Spleen (tissue), 11 donors: ENCODE results near the gene DPYD. TPM values are rescaled to one million over a fixed set of nuclear protein-coding genes. Genes with fewer than 3 reads are reported as not detected.

ENCODE experiments used
- DNase-seq: peaks from one replicate; pipeline ENCODE4 v3.0.0-alpha.2; 2020
- H3K27ac ChIP-seq, 8 donors: fragments of 200-600 bp; sonication (generic) in 7 of 8; 1 replicate in 4 of 8; 2 replicates in 4 of 8; pipeline versions ENCODE4 v1.5.0 to v1.8.0; 2016 to 2021; ENCODE audit warnings: inconsistent platforms in 4 of 8, mild to moderate bottlenecking in 4 of 8, moderate library complexity in 1 of 8
- H3K27me3 ChIP-seq, 7 donors: fragments of 200-600 bp; sonication (generic) in 6 of 7; replicated peaks in 1 of 7; 1 replicate in 4 of 7; 2 replicates in 3 of 7; pipeline versions ENCODE4 v1.5.0 to v1.8.0; 2016 to 2021; ENCODE audit warnings: inconsistent platforms in 3 of 7, mild to moderate bottlenecking in 1 of 7
- H3K36me3 ChIP-seq, 6 donors: fragments of 200-600 bp; sonication (generic) in 5 of 6; 1 replicate in 4 of 6; 2 replicates in 2 of 6; pipeline versions ENCODE4 v1.5.0 to v1.8.0; 2016 to 2021; ENCODE audit warnings: inconsistent platforms in 2 of 6
- H3K4me1 ChIP-seq, 6 donors: fragments of 200-600 bp; sonication (generic) in 5 of 6; 1 replicate in 3 of 6; 2 replicates in 3 of 6; pipeline versions ENCODE4 v1.5.0 to v1.8.0; 2016 to 2021; ENCODE audit warnings: inconsistent platforms in 3 of 6
- H3K4me3 ChIP-seq, 8 donors: fragments of 200-600 bp; sonication (generic) in 7 of 8; 1 replicate in 4 of 8; 2 replicates in 4 of 8; pipeline versions ENCODE4 v1.5.0 to v1.8.0; 2016 to 2021; ENCODE audit warnings: inconsistent platforms in 4 of 8, mild to moderate bottlenecking in 4 of 8, moderate library complexity in 2 of 8
- H3K9me3 ChIP-seq, 8 donors: fragments of 200-600 bp; sonication (generic) in 7 of 8; 1 replicate in 4 of 8; 2 replicates in 4 of 8; pipeline versions ENCODE4 v1.5.0 to v1.8.0; 2016 to 2021; ENCODE audit warnings: inconsistent platforms in 4 of 8
- POLR2A ChIP-seq, 3 donors: fragments of 450-650 bp; IDR thresholded peaks; one replicate each; pipeline ENCODE4 v1.5.1; 2017; ENCODE audit warnings: antibody characterized with exemption in 3 of 3, mild to moderate bottlenecking in 1 of 3
- POLR2AphosphoS5 ChIP-seq, 3 donors: sonication (generic); formaldehyde crosslinking; IDR thresholded peaks; one replicate each; pipeline ENCODE4 v1.5.1; 2017; ENCODE audit warnings: antibody characterized with exemption in 3 of 3
- WGBS, 5 donors: extraction: QIAGEN DNeasy Blood & Tissue Kit in 3 of 5; methylation state at CpG; one replicate each; pipeline versions ENCODE4 v1.1.5 to v1.1.7; 2013 to 2018; 5-methylcytosine and 5-hydroxymethylcytosine counted together
- intact Hi-C: fragments of 100-400 bp; cut with DNase I; formaldehyde crosslinking; loops from one replicate; pipeline ENCODE4 v1.15.0; 2023; ENCODE audit warnings: low total_unique reads
- polyA plus RNA-seq, 3 donors: library from polyadenylated mRNA; stranded (reverse); fragments of 200-250 nt; gene quantifications; one replicate each; pipeline ENCODE4 v1.2.1, GENCODE V29; 2013
- total RNA-seq, 7 donors: library from RNA; depleted of rRNA in 3 of 7; stranded (reverse); fragments of >200 nt in 3 of 7; fragmentation: NEBNext Ultra II Directional in 4 of 7; extraction: Animal tissue kit (Norgen Biotek cat#: 25700) in 4 of 7; gene quantifications; one replicate each; pipeline versions ENCODE4 v1.1.0 to v1.2.1, GENCODE V29; 2016 to 2021
- TF ChIP-seq, protein P1 (sequence below), 11 experiments: fragments of 200-600 bp in 7 of 11; fragments of 450-650 bp in 4 of 11; sonication (generic) in 4 of 11; IDR thresholded peaks in 8 of 11; conservative IDR thresholded peaks in 3 of 11; 1 replicate in 7 of 11; 2 replicates in 4 of 11; pipeline versions ENCODE4 v1.4.0 to v1.8.0; 2016 to 2021; ENCODE audit warnings: antibody characterized with exemption in 11 of 11, inconsistent platforms in 4 of 11, mild to moderate bottlenecking in 1 of 11
- donor health status: healthy with polysubstance abuse.
- donor health status: DM: no; HTN: no; CAD: no; lungs with moderate emphysema.
- donor health status: DM: no; HTN: no; CAD: no.
- donor health status: Bipolar disorder and iron deficiency.
- donor health status: healthy.
- donor health status: DM: no; HTN: no; CAD: no.
- donor health status: DM: yes; HTN: yes; CAD: no.

The DPYD gene
- total and polyA plus RNA-seq, 10 donors: 7.3 to 114 (median 92.3) TPM

DNA sequence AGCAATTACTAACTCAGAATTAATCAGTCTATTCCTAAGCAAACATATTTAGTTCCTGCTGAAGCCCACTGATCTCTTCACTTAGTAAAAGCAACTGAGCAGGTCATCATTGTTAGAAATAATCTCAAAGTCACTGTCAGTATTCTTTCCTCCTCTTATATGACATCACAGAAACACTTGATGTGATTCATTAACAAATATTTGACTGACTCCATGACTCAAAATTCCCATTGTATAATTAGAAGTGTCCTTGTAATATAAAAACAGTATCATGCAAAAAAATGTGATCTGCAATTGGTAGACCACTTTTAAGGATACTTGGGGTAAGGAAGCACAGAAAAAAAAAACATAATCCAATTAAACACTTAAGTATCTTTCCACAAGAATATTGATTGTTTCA lies 194.4 kb downstream of the DPYD start:
- H3K27ac ChIP-seq: no peak overlapping the region
- DNase-seq: no peak
- no peak overlapping the region for H3K4me3 ChIP-seq
- peaks cover 0 to 5% (median 0%) of the 10 kb centered on the region in 8 donors for H3K9me3 ChIP-seq
- H3K36me3 ChIP-seq: peaks cover 0 to 2% (median 0%) of the 10 kb centered on the region in 6 donors
- no peaks in the 10 kb centered on the region for H3K27me3 ChIP-seq
- no peaks in the 10 kb centered on the region for H3K4me1 ChIP-seq
- no peak for TF ChIP-seq POLR2AphosphoS5 (IDR thresholded peaks at IDR 0.05)
- TF ChIP-seq, protein P1, sequence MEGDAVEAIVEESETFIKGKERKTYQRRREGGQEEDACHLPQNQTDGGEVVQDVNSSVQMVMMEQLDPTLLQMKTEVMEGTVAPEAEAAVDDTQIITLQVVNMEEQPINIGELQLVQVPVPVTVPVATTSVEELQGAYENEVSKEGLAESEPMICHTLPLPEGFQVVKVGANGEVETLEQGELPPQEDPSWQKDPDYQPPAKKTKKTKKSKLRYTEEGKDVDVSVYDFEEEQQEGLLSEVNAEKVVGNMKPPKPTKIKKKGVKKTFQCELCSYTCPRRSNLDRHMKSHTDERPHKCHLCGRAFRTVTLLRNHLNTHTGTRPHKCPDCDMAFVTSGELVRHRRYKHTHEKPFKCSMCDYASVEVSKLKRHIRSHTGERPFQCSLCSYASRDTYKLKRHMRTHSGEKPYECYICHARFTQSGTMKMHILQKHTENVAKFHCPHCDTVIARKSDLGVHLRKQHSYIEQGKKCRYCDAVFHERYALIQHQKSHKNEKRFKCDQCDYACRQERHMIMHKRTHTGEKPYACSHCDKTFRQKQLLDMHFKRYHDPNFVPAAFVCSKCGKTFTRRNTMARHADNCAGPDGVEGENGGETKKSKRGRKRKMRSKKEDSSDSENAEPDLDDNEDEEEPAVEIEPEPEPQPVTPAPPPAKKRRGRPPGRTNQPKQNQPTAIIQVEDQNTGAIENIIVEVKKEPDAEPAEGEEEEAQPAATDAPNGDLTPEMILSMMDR (IDR thresholded peaks at IDR 0.05 in 8 of 11, conservative IDR thresholded peaks at IDR 0.05 in 3 of 11): no peak
- no peak for TF ChIP-seq POLR2A (IDR thresholded peaks at IDR 0.05)
- intact Hi-C loops: no loop called here

DNA sequence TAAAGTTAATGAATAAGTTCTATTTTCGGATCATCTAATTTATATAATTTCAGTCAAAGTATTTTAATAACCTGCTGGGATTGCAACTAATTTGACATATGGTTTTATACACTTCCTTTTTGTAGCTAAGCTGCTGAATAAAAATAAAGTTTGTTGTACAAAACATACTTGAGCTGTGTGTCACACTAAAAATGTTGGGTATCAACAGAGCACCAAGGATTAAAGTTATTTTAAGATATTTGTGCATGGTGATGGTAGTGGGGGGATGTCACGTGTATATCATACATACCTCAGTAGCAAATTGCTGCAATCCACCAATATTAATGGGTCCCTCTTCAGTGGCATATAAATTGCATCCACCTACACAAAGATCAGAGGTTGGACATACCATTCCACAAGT lies 199.6 kb downstream of the DPYD start:
- 88 to 97% (median 93%) methylated on average over 2 of the region's 2 CpGs for WGBS, 5 donors
- Histone ChIP-seq H3K36me3 (peaks cover 0 to 39% (median 5%) of the 10 kb centered on the region in 6 donors), H3K27ac (no peak overlapping the region), H3K4me1 (no peaks in the 10 kb centered on the region), H3K9me3 (peaks cover 0 to 5% (median 0%) of the 10 kb centered on the region in 8 donors), H3K27me3 (no peaks in the 10 kb centered on the region), H3K4me3 (no peak overlapping the region)
- TF ChIP-seq, protein P1 (IDR thresholded peaks at IDR 0.05 in 8 of 11, conservative IDR thresholded peaks at IDR 0.05 in 3 of 11): no peak
- no peak for TF ChIP-seq POLR2AphosphoS5 (IDR thresholded peaks at IDR 0.05)
- no peak for TF ChIP-seq POLR2A (IDR thresholded peaks at IDR 0.05)
- DNase-seq: no peak
- intact Hi-C loops: no loop called here

DNA sequence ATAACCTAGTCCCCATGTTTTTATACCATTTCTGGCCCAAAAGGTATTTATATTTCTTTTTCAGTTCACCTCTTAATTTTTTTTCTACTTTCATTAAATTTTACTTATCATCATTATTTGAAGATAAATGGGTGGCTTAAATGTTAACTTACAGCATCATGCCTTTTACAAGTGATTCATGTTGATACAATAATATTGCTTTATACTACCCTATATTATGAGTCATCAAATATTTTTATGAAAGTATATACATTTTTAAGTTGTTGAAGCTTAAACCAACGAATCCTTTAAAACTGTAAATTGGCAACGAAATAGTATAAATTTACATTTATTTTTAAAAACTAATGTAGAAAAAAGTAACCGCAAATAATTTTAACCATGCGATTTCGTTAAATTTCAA lies 207.9 kb downstream of the DPYD start:
- 88 to 96% (median 93%) methylated on average over 5 of the region's 5 CpGs for WGBS, 5 donors
- DNase-seq: no peak
- intact Hi-C loops: no loop called here
- H3K27ac ChIP-seq: no peak overlapping the region
- no peaks in the 10 kb centered on the region for H3K9me3 ChIP-seq
- H3K4me1 ChIP-seq: no peaks in the 10 kb centered on the region
- no peaks in the 10 kb centered on the region for H3K27me3 ChIP-seq
- no peak for TF ChIP-seq POLR2AphosphoS5 (IDR thresholded peaks at IDR 0.05)
- no peak for TF ChIP-seq POLR2A (IDR thresholded peaks at IDR 0.05)
- TF ChIP-seq, protein P1 (IDR thresholded peaks at IDR 0.05 in 8 of 11, conservative IDR thresholded peaks at IDR 0.05 in 3 of 11): no peak
- peaks cover 0 to 13% (median 3%) of the 10 kb centered on the region in 6 donors for H3K36me3 ChIP-seq
- H3K4me3 ChIP-seq: no peak overlapping the region

DNA sequence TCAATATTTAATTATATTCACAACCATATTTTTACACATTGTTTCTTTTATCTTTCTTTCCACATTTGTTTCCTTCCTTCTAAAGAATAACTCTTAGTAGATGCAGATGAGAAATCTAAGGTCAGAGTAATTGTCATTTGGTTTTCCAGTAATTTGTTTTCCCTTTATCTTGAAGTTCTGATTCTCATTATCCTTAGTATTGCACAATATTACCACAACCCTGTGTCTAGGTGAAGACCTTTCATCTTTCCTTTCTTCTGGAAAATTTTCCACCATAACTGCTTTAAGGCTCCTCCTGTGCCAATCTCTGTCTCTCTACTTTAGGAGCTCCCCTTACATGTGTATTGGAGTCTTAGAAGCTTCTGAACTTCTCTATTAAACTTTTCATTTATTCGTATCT lies 209.0 kb downstream of the DPYD start:
- DNase-seq: no peak
- Histone ChIP-seq H3K27ac (no peak overlapping the region), H3K4me1 (no peaks in the 10 kb centered on the region), H3K9me3 (peaks cover 0 to 2% (median 0%) of the 10 kb centered on the region in 8 donors), H3K36me3 (peaks cover 0 to 2% (median 0%) of the 10 kb centered on the region in 6 donors), H3K27me3 (no peaks in the 10 kb centered on the region), H3K4me3 (no peak overlapping the region)
- WGBS, 5 donors: 94 to 100% (median 95%) methylated on average over 1 of the region's 1 CpG
- TF ChIP-seq POLR2AphosphoS5 (IDR thresholded peaks at IDR 0.05) (no peak), POLR2A (IDR thresholded peaks at IDR 0.05) (no peak)
- TF ChIP-seq, protein P1 (IDR thresholded peaks at IDR 0.05 in 8 of 11, conservative IDR thresholded peaks at IDR 0.05 in 3 of 11): no peak
- intact Hi-C loops: no loop called here
